Left hindlimb (tissue), 1 donor: ENCODE data around the gene FAF2.
"Not testable (repeated sequence)": the region's sequence is repeated elsewhere in the genome, so short reads cannot be mapped to it uniquely, and the experiment has no call there.

Experiments
- DNase-seq: peaks from one replicate; pipeline ENCODE4 v3.0.0-alpha.2; 2018

FAF2 gene

DNA sequence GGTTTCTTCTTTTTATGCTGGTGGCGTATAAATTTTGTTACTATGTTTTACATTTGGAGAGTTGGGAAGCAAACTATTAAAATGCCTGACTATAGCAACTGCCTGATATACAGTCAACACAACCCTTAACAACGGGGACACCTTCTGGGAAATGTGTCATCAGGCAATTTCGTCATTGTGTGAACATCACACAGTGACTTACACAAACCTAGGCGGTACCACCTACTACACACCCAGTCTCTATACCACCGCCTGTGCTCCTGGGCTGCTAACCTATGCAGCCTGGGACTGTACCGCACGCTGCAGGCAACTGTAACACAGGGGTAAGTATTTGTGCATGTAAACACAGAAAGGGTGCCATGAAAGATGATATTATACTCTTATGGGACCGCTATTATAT is 99.6 kb downstream of the FAF2 start:
- DNase-seq: no peak

DNA sequence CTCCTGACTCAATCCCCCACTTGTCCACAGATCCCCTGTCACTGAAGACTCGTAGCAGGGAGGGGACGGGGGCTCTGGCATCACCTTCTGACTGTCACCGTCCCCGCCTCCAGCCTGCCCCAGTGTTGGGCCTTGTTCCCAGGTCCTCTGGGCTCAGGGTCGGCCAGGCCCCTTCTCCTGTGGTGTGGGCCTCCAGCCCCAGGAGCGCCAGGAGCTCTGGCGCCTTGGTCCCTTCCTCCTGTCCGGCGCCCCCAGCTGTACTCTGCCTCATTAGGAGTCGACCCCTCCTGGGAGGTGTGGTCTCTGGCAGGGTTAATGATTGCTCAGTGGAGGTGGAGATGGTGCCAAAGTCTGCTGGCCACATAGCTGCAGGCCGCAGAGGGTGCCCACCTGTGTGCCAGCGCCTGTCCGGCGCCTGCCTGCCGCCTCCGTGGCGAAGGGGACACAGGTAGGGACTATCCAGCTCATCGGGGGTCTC is 100.8 kb downstream of the FAF2 start, which contains the start of gene CDHR2:
Gene CDHR2 (plus strand): TSS at position 376 of the 478 bp plus-strand sequence. CDS start 16,011 bp downstream, outside the sequence.
- DNase-seq: no peak

DNA sequence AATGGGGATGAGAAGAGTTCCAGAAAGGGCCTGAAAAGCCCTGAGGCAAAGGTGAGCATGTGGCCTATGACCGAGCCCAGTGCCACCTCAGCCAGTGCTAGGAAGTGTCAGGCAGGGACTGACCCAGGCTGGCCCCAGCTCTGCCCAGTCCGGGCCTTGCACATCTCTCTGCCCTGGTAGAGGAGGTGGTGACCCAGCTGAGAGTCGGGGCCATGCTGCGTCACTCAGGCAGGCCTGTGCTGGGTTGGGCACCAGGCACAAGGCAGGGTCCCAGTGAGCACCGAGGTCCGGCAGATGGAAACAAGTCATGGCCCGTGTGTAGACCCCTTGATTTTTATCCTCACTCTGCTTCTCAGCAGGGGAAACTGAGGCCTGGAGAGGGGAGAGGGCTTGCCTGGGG is 101.7 kb downstream of the FAF2 start:
- no peak for DNase-seq

DNA sequence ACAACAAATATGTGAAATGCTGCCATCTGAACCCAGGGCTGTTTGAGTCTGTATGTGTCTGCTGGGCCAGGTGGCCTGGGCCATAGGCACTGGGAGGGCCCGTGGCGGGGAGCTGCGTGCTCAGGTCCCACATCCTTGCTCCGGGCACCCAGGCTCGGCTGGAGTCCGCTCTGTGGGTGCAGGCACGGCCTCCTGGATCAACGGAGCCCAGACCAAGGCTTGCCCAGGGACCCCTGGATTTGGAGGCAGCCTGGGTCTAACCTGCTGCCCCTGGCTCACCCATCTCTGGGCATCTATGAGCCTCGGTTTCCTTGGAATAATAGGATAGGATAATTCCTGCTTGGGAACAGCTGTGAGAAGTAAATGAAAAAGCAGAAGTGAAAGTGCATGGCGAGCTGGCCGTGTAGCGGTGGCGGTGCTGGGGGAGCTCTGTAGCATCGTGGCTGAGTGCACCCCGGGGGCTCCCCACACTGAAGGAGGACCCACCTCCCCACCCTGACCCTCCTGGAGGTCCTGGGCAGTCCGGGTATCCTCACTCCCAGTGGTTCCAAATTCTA is 102.2 kb downstream of the FAF2 start:
- no peak for DNase-seq

DNA sequence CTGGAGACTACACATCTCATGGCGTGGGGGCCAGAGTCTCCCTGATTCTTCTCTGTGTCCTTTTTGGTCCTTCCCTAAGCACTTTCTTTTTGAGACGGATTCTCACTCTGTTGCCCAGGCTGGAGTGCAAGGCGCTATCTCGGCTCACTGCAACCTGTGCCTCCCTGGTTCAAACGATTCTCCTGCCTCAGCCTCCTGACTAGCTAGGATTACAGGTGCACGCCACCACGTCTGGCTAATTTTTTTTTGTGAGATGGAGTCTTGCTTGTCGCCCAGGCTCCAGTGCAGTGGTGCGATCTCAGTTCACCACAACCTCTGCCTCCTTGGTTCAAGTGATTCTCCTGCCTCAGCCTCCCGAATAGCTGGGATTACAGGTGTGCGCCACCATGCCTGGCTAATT is 102.8 kb downstream of the FAF2 start:
- DNase-seq: not testable (repeated sequence)

DNA sequence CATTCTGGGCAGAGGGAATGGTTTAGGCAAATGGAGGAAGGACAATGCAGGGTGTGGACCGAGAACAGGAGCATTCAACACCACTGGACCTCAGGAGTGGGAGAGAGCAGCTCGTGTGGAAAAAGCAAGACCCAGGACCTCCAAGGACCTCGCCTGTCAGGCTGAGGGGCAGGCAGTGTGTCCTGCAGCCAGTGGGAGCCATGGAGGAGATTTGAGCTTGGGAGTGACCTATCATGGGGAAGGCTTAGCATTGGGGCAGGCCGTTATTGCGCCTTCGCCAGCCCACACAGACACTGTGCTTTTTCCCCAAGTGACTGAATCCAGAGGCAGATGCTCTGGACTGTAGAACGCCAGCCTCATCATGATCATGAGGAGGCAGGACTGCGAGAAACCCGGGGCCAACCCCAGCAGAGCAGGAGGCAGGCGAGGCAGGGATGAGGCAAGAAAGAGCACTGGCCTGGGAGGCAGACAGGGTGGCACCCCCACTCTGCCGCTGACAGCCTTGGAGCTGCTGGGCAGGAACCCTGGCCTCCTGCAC is 104.2 kb downstream of the FAF2 start:
- no peak for DNase-seq

DNA sequence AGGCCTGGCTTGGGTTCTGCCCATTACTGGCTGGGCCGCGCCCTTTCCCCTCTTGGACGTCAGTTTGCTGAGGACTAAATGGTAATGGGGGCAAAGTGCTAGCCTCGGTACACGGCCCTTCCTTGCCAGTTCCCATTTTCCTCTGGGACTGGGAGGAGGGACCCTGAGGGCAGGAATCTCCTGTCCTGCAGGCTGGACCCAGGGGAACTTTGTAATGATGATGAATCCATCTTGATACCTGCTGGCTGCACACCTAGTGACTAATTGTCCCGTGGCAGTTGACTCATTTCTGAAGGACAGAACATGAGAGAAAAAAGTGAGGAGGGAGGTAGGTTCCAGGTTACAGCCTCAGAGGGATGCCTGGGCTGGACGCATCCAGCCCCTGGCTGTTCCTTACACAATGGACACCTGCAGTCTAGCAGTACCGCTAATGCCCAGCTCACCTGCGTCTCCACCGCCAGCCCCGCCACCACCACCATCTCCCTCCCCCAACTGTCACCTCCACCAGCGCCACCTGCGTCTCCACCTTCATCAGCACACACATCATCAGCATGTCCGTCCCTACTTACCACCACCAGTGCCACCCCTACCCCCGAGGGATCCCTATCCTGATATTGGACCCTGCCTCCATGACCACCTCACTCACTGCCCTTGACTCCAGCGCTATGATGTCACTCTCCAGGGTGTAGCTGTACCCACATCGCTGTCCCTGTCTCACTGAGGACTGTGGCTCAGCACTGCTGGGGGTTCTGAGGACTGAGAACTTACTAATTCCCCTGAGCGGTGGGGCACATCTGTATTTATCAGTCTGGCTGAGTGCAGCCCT is 105.3 kb downstream of the FAF2 start:
- no peak for DNase-seq

DNA sequence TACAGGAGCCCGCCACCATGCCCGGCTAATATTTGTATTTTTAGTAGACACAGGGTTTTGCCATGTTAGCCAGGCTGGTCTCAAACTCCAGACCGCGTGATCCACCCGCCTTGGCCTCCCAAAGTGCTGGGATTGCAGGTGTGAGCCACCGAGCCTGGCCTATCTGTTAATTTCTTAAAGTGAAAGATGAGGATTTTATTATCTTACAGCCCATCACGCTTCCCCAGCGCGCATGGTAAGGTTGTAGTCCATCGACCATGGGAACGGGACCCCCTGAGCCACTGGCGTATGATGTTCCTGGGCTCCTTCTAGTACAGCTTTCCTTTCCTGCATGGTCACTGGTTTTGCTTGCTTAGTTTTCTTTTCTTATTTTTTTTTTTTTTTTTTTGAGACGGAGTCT is 109.7 kb downstream of the FAF2 start:
- no peak for DNase-seq
